ENCODE measurements around the gene ADAM10. TPM values are rescaled to one million over a fixed set of nuclear protein-coding genes. Genes with fewer than 3 reads are reported as not detected.

The ADAM10 gene
- total RNA-seq, 1 donor from 2014 or later, result 85.9 TPM

GRCh38 chr15:58547628-58548307 lies 201.7 kb downstream of the ADAM10 start:
- peak; percentile 38 for DNase-seq (ENCODE audit: low spot score)
- intact Hi-C loops (cut with DNase I), result loop anchor here (2.0 to 5.0 kb wide), 2 partner anchors 25 to 105 kb away; no protein-coding TSS in a partner anchor

DNA sequence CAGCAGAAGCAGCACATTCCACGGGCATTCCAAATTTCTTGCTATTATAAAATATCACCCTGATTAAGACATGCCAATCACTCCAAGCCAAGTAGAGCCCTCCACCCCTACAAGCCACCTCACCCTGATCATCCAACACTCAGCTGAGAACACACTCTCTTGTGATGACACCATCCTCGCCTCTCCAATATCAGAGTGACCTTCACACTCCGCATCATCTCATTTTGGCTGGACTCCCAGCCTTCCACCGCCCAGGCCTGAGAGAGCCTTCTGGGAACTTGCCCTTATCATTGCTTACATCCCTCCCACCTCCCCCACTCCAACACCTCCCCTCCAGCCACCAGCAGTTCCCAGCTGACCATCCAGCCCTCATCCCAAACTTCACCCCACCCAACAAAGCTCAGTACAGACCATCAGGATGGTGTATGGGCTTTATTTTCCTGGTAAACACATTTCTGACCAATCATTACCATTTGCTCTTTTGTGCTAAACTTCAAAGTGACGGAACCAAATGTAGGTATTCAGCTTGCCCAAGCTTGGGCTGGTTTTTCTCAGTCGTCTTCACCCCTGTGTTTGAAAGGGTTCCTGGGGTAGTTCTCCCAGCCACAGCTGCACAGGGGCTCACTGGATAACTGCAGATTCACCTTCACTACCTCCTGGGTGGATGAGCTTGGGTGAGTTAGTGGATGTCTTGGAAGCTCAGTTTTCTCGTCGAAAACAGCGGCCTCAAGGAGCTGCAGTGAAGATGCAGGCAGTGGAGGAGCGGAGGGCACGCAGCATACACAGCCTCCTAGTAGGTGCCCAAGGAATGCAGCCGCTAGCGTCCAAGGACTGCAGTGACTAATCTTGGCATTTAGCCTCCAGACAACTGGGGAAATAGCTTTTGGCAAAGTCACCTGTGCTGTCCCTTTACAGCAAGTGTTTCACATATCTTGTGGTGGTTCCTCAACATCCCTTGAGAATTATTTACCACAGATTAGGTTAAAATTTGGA lies 202.6 kb downstream of the ADAM10 start:
- intact Hi-C loops (cut with DNase I), result loop anchor here (2.0 to 5.0 kb wide), 2 partner anchors 24 to 105 kb away; no protein-coding TSS in a partner anchor
- DNase-seq (ENCODE audit: low spot score), result peak; percentile 81

GRCh38 chr15:58546066-58546591 lies 203.4 kb downstream of the ADAM10 start:
- DNase-seq (ENCODE audit: low spot score), result peak; percentile 75
- intact Hi-C loops (cut with DNase I), result loop anchor here (2.0 to 5.0 kb wide), 2 partner anchors 23 to 104 kb away; no protein-coding TSS in a partner anchor

GRCh38 chr15:58545307-58546065 lies 204.0 kb downstream of the ADAM10 start:
- DNase-seq (ENCODE audit: low spot score), result peak; percentile 39
- intact Hi-C loops (cut with DNase I), result loop anchor here (2.0 to 5.0 kb wide), 2 partner anchors 23 to 103 kb away; no protein-coding TSS in a partner anchor

DNA sequence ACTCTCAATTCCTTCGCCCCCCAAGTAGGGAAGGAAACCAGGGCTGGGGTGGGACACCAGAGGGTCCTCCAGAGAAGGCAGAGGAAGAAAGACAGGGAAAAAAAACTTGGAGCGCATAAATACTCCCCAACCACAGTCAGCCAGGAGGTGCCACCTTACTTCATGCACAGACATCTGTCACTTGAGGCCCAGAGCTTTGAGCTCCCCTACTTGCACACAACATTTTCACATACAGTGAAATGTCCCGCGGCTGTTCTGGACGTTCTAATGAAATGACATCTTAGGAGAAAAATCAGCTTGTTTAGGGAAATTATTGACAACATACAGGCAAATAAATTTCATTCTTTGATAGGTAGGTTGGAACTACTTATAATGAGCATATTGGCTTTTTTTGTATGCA lies 204.8 kb downstream of the ADAM10 start:
- intact Hi-C loops (cut with DNase I), result loop anchor here (5.0 kb wide), 2 partner anchors 52 to 102 kb away; no protein-coding TSS in a partner anchor
- DNase-seq (ENCODE audit: low spot score), result peak; percentile 68

DNA sequence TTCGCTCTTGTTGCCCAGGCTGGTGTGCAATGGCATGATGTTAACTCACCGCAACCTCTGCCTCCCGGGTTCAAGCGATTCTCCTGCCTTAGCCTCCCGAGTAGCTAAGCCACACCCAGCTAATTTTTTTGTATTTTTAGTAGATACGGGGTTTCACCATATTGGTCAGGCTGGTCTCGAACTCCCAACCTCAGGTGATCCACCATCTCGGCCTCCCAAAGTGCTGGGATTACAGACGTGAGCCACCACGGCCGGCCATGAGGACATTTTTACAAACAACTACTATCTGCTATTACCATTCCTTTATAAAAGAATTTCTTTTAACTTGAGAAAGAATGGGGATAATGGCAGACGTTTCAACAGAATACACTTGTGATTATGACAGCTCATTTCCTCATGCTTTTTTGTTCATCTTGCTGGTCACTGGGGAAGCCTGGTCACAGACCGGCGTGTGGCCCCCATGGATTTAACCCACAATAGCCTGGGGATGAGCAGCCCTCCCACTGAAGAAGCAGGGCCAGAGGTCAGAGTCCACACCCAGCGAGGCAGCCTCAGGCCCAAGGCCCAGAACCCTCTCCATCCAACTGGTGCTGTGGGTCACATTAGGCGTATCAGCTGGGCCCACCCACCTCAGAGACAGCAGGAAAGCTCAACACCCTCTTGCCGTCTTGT lies 205.7 kb downstream of the ADAM10 start:
- peak; percentile 9 for DNase-seq (ENCODE audit: low spot score)
- intact Hi-C loops (cut with DNase I), result loop anchor here (5.0 kb wide), 1 partner anchor 51 kb away; no protein-coding TSS in a partner anchor

DNA sequence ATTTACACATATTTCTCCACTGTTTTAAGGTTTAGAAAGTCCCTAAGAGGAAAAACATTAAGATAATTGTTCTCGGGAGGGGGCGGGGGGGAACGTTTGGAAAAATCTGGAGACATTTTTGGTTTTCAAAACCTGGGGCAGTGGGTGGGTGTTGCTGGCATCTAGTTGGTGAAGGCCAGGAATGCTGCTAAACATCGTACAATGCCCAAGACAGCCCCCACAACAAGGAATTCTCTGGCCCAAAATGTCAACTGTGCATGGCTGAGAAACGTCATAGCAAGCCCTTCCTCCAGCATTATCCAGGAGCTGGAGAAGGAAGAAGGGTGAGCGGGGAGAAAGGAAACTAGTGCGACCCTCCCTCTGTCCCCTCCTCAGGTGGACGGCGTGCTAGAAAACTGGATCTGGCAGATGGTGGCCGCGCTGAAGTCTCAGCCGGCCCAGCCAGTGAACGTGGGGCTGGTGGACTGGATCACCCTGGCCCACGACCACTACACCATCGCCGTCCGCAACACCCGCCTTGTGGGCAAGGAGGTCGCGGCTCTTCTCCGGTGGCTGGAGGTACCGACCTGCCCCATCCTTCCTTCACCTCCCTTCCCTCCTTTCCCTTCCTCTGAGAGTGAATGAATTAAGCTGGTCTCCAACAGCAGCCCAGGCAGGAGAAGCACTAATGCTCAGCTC lies 208.0 kb downstream of the ADAM10 start:
- intact Hi-C loops (cut with DNase I), result loop anchor here (5.0 kb wide), 1 partner anchor 49 kb away; no protein-coding TSS in a partner anchor
- peak; percentile 33 for DNase-seq (ENCODE audit: low spot score)

GRCh38 chr15:58539548-58539947 lies 210.0 kb downstream of the ADAM10 start:
- peak; percentile 10 for DNase-seq (ENCODE audit: low spot score)
- intact Hi-C loops (cut with DNase I), result no loop called here

GRCh38 chr15:58538901-58539300 lies 210.6 kb downstream of the ADAM10 start:
- DNase-seq (ENCODE audit: low spot score), result no peak
- intact Hi-C loops (cut with DNase I), result no loop called here

Other genes starting within 250 kb of the ADAM10 start
- 33.4 TPM for gene MINDY2, start 21.6 kb upstream of the ADAM10 start, total RNA-seq
- gene SLTM, start 184.0 kb upstream of the ADAM10 start, total RNA-seq, result 60.9 TPM
- 25.9 TPM for gene RNF111, start 238.0 kb upstream of the ADAM10 start, total RNA-seq